Fibroblast of mammary gland (primary cell): ENCODE results near the gene TOGARAM2.
A peak's percentile ranks its signal among the peaks of the same experiment; 100 is the strongest.

ENCODE experiments used
- DNase-seq: peaks from one replicate; pipeline ENCODE4 v3.0.0-alpha.2; 2010; ENCODE audit warnings: low read depth
- H3K4me3 ChIP-seq: 2 replicates; pipeline ENCODE4 v1.5.1; 2011; ENCODE audit warnings: low read depth, mild to moderate bottlenecking, low read length, moderate library complexity; ENCODE audit not compliant: control insufficient read depth
- CTCF ChIP-seq: conservative IDR thresholded peaks from 2 replicates; pipeline ENCODE4 v1.5.1; 2011; ENCODE audit warnings: low read depth, low read length, inconsistent platforms; ENCODE audit not compliant: control insufficient read depth, insufficient read depth

Gene TOGARAM2

DNA sequence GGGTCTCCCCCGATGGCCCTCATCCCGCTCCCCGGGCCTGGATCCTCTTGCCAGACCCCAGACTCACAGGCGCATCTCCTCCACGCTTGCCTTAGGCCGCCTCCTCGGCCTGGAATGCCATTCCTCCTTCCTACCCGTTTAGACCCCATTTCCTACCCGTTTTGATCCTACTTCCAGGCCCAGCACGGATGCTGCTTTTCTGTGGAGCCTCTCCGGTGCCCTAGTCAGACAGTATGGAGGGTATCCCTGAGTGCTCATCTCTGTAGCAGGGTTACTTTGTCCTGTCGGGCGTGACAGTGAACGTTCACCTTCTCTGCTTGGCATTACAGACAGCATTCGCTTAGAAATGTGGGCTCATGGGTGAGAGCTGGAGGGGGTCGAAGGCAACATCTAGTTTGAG is 9.3 kb downstream of the TOGARAM2 start:
- no peak for DNase-seq
- no peak overlapping the region for H3K4me3 ChIP-seq
- TF ChIP-seq CTCF, result no peak

DNA sequence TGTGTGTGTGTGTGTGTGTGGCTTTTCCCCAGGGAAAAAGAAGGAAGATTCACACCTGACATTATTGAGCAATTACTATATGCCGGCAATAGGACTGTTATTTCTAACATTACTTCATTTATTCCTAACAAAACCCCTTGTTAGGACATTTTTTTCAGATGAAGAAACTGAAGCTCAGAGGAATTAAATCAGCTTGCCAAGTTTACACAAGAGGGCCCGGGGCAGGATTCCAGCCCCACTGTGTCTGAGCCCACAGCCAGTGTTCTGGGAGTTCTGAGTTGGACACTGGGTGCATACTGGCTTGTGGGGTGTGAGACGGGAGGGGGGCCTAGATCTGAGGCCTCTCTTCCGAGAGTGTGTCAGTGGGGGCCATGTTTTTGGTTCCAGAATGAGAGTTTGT is 9.9 kb downstream of the TOGARAM2 start:
- TF ChIP-seq CTCF, result no peak
- H3K4me3 ChIP-seq, result no peak overlapping the region
- DNase-seq, result peak; percentile 31

DNA sequence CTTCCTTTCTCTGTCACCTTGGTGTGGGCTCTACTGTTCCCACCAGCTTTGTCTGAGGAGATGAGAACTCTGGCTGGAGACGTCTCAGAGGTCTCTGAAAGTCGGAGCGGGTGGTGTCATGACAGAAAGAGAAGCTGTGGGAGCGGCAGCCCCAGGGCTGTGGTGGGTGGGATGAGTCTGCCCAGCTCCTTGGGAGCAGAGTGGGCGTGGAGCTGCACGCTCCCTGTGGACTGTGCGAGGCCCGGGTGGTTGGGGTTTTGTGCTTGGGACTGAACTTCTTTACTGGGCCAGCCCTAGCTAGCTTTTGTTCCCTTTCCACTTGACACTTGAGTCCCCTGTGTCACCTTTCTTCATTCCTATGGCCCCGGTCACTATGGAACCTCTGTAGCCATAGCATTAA is 10.4 kb downstream of the TOGARAM2 start:
- no peak overlapping the region for H3K4me3 ChIP-seq
- no peak for DNase-seq
- TF ChIP-seq CTCF, result no peak

- H3K4me3 ChIP-seq, result no peak overlapping the region
- TF ChIP-seq CTCF, result no peak
- DNase-seq, result no peak
These were observed 12.3 kb downstream of the TOGARAM2 start for GRCh38 chr2:28993206-28993960.

DNA sequence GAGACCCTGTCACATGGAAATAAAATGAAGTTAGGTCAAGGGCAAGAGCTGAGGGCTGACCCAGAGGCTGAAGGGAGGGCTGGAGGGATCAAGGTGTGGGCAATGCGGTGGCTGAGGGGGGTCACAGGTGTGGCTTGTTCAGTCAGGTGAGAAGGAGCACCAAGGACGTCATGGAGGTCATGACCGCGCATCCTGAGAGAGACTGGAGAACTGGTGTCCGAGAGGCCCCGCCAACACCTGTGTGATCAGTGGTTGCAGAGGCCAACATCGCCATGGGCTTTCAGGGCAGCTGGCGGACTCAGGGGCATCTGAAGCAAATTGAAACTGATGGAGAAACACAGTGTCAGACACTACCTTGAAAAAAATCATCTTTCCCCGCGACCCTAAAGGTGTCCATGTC is 13.0 kb downstream of the TOGARAM2 start:
- TF ChIP-seq CTCF, result no peak
- H3K4me3 ChIP-seq, result no peak overlapping the region
- no peak for DNase-seq

DNA sequence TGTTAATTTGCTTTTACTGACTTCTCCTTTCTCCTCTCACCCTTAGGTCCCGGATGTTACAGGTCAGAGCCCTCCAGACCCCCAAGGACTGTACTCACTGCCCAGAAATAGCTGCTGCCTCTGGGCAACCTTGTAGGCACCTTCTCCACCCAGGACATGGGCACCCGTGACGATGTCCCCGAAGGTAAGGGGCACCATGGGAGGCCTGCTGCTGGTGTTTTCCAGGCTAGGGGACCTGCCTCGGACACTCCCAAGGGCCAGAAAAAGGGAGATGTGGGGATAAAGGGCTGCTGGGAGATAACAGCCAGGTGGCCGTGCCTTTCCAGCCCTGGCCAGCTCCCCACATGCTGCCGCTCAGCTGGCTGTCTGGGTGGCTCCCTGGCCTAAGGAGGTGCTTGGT is 13.6 kb downstream of the TOGARAM2 start:
- TF ChIP-seq CTCF, result no peak
- DNase-seq, result no peak
- no peak overlapping the region for H3K4me3 ChIP-seq
